ENCODE results near the gene COX11. TPM values are rescaled to one million over a fixed set of nuclear protein-coding genes. Genes with fewer than 3 reads are reported as not detected.

The COX11 gene
- total and polyA plus RNA-seq, 2 donors from 2014 or later: 52.7 to 64.9 TPM

- H3K4me3 ChIP-seq (ENCODE audit: low read length in 3 of 3): no peak overlapping the region
- DNase-seq (no peak), FAIRE-seq (no peak)
Measured at GRCh38 chr17:54941285-54941684, 27.2 kb downstream of the COX11 start.

GRCh38 chr17:54937426-54937825 lies 31.0 kb downstream of the COX11 start:
- no peak for FAIRE-seq
- H3K36me3 ChIP-seq (ENCODE audit: control insufficient read depth in 2 of 3, insufficient read depth in 3 of 3, low read length in 3 of 3): peaks cover 0 to 33% (median 17%) of the 10 kb centered on the region in 3 donors
- no peak overlapping the region for H3K4me3 ChIP-seq (ENCODE audit: low read length in 3 of 3)
- no peak overlapping the region for H3K9ac ChIP-seq (ENCODE audit: low read length in 3 of 3)
- H3K4me1 ChIP-seq (ENCODE audit: control insufficient read depth in 2 of 3, insufficient read depth in 2 of 3, low read depth in 1 of 3, low read length in 3 of 3): no peaks in the 10 kb centered on the region
- intact Hi-C loops (cut with DNase I): no loop called here
- no peak for TF ChIP-seq CTCF (IDR thresholded peaks at IDR 0.05; ENCODE audit: borderline replicate concordance, extremely low read depth, insufficient read depth)
- no peak for DNase-seq
- no peaks in the 10 kb centered on the region for H3K9me3 ChIP-seq (ENCODE audit: control insufficient read depth in 2 of 3, insufficient read depth in 1 of 3, low read length in 3 of 3)
- no peak overlapping the region for H3K27ac ChIP-seq (ENCODE audit: low read depth in 2 of 2, low read length in 2 of 2)
- no peaks in the 10 kb centered on the region for H3K27me3 ChIP-seq (ENCODE audit: control insufficient read depth, insufficient read depth, low read length)

More at GRCh38 chr17:54941285-54941684, 27.2 kb downstream of the COX11 start:
- Histone ChIP-seq H3K9ac (ENCODE audit: low read length in 3 of 3) (no peak overlapping the region), H3K4me1 (ENCODE audit: control insufficient read depth in 2 of 3, insufficient read depth in 2 of 3, low read depth in 1 of 3, low read length in 3 of 3) (no peaks in the 10 kb centered on the region), H3K36me3 (ENCODE audit: control insufficient read depth in 2 of 3, insufficient read depth in 3 of 3, low read length in 3 of 3) (peaks cover 0 to 23% (median 10%) of the 10 kb centered on the region in 3 donors), H3K27ac (ENCODE audit: low read depth in 2 of 2, low read length in 2 of 2) (no peak overlapping the region), H3K27me3 (ENCODE audit: control insufficient read depth, insufficient read depth, low read length) (no peaks in the 10 kb centered on the region), H3K9me3 (ENCODE audit: control insufficient read depth in 2 of 3, insufficient read depth in 1 of 3, low read length in 3 of 3) (no peaks in the 10 kb centered on the region)
- no peak for TF ChIP-seq CTCF (IDR thresholded peaks at IDR 0.05; ENCODE audit: borderline replicate concordance, extremely low read depth, insufficient read depth)
- intact Hi-C loops (cut with DNase I): no loop called here

GRCh38 chr17:54937018-54937417 lies 31.4 kb downstream of the COX11 start:
- Histone ChIP-seq H3K36me3 (ENCODE audit: control insufficient read depth in 2 of 3, insufficient read depth in 3 of 3, low read length in 3 of 3) (peaks cover 0 to 33% (median 17%) of the 10 kb centered on the region in 3 donors), H3K9ac (ENCODE audit: low read length in 3 of 3) (no peak overlapping the region), H3K9me3 (ENCODE audit: control insufficient read depth in 2 of 3, insufficient read depth in 1 of 3, low read length in 3 of 3) (no peaks in the 10 kb centered on the region), H3K4me1 (ENCODE audit: control insufficient read depth in 2 of 3, insufficient read depth in 2 of 3, low read depth in 1 of 3, low read length in 3 of 3) (no peaks in the 10 kb centered on the region), H3K27me3 (ENCODE audit: control insufficient read depth, insufficient read depth, low read length) (no peaks in the 10 kb centered on the region), H3K4me3 (ENCODE audit: low read length in 3 of 3) (no peak overlapping the region), H3K27ac (ENCODE audit: low read depth in 2 of 2, low read length in 2 of 2) (no peak overlapping the region)
- TF ChIP-seq CTCF (IDR thresholded peaks at IDR 0.05; ENCODE audit: borderline replicate concordance, extremely low read depth, insufficient read depth): no peak
- FAIRE-seq (no peak), DNase-seq (no peak)
- intact Hi-C loops (cut with DNase I): no loop called here

- Histone ChIP-seq H3K36me3 (ENCODE audit: control insufficient read depth in 2 of 3, insufficient read depth in 3 of 3, low read length in 3 of 3) (peaks cover 0 to 39% (median 17%) of the 10 kb centered on the region in 3 donors), H3K4me1 (ENCODE audit: control insufficient read depth in 2 of 3, insufficient read depth in 2 of 3, low read depth in 1 of 3, low read length in 3 of 3) (no peaks in the 10 kb centered on the region), H3K27me3 (ENCODE audit: control insufficient read depth, insufficient read depth, low read length) (no peaks in the 10 kb centered on the region), H3K9ac (ENCODE audit: low read length in 3 of 3) (no peak overlapping the region), H3K27ac (ENCODE audit: low read depth in 2 of 2, low read length in 2 of 2) (no peak overlapping the region), H3K9me3 (ENCODE audit: control insufficient read depth in 2 of 3, insufficient read depth in 1 of 3, low read length in 3 of 3) (no peaks in the 10 kb centered on the region), H3K4me3 (ENCODE audit: low read length in 3 of 3) (no peak overlapping the region)
- DNase-seq (no peak), FAIRE-seq (no peak)
- intact Hi-C loops (cut with DNase I): no loop called here
- no peak for TF ChIP-seq CTCF (IDR thresholded peaks at IDR 0.05; ENCODE audit: borderline replicate concordance, extremely low read depth, insufficient read depth)
Measured at GRCh38 chr17:54935471-54935870, 33.0 kb downstream of the COX11 start.
